ENCODE results near the gene KIR3DL1. TPM values are rescaled to one million over a fixed set of nuclear protein-coding genes. Genes with fewer than 3 reads are reported as not detected.
"Not testable (repeated sequence)": the region's sequence is repeated elsewhere in the genome, so short reads cannot be mapped to it uniquely, and the experiment has no call there.

Gene KIR3DL1
- total RNA-seq, 4 donors from 2014 or later, result 0.14 TPM; not detected in 3

GRCh38 chr19:54817670-54818536 lies 1.6 kb downstream of the KIR3DL1 start:
- no peak for DNase-seq
- Histone ChIP-seq H3K9me3 (no peaks in the 10 kb centered on the region), H3K4me1 (no peaks in the 10 kb centered on the region), H3K36me3 (no peaks in the 10 kb centered on the region), H3K27ac (no peak overlapping the region), H3K27me3 (no peaks in the 10 kb centered on the region), H3K4me3 (no peak overlapping the region)
- intact Hi-C loops (cut with DNase I; ENCODE audit: low total_unique reads), result no loop called here
- TF ChIP-seq, protein P1, sequence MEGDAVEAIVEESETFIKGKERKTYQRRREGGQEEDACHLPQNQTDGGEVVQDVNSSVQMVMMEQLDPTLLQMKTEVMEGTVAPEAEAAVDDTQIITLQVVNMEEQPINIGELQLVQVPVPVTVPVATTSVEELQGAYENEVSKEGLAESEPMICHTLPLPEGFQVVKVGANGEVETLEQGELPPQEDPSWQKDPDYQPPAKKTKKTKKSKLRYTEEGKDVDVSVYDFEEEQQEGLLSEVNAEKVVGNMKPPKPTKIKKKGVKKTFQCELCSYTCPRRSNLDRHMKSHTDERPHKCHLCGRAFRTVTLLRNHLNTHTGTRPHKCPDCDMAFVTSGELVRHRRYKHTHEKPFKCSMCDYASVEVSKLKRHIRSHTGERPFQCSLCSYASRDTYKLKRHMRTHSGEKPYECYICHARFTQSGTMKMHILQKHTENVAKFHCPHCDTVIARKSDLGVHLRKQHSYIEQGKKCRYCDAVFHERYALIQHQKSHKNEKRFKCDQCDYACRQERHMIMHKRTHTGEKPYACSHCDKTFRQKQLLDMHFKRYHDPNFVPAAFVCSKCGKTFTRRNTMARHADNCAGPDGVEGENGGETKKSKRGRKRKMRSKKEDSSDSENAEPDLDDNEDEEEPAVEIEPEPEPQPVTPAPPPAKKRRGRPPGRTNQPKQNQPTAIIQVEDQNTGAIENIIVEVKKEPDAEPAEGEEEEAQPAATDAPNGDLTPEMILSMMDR (IDR thresholded peaks at IDR 0.05), result no peak
- no peak for TF ChIP-seq POLR2A (IDR thresholded peaks at IDR 0.05)

DNA sequence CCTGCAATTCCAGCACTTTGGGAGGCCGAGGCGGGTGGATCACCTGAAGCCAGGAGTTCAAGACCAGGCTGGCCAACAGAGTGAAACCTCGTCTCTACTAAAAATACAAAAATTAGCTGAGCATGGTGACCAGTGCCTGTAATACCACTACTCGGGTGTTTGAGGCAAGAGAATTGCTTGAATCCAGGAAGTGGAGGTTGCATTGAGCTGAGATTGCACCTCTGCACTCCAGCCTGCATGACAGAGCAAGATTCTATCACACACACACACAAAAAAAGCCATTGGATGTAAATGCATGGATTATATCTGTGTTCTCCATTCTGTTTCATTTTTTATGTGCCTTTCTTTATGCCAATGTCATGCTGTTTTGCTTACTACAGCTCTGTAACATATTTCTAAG lies 8.1 kb downstream of the KIR3DL1 start:
- intact Hi-C loops (cut with DNase I; ENCODE audit: low total_unique reads); H3K4me3 ChIP-seq: not testable (repeated sequence)

GRCh38 chr19:54825326-54825725 lies 9.1 kb downstream of the KIR3DL1 start:
- H3K9me3 ChIP-seq; intact Hi-C loops (cut with DNase I; ENCODE audit: low total_unique reads); H3K4me1 ChIP-seq; DNase-seq; H3K4me3 ChIP-seq; H3K36me3 ChIP-seq; H3K27me3 ChIP-seq; H3K27ac ChIP-seq: not testable (repeated sequence)

More for the DNA sequence above, 8.1 kb downstream of the KIR3DL1 start:
- not testable (repeated sequence) for H3K9me3 ChIP-seq, H3K27ac ChIP-seq, H3K27me3 ChIP-seq, H3K4me1 ChIP-seq, DNase-seq, H3K36me3 ChIP-seq

GRCh38 chr19:54828064-54828463 lies 11.8 kb downstream of the KIR3DL1 start:
- H3K27me3 ChIP-seq; H3K36me3 ChIP-seq; intact Hi-C loops (cut with DNase I; ENCODE audit: low total_unique reads); DNase-seq; H3K27ac ChIP-seq; H3K9me3 ChIP-seq; H3K4me3 ChIP-seq; H3K4me1 ChIP-seq: not testable (repeated sequence)

DNA sequence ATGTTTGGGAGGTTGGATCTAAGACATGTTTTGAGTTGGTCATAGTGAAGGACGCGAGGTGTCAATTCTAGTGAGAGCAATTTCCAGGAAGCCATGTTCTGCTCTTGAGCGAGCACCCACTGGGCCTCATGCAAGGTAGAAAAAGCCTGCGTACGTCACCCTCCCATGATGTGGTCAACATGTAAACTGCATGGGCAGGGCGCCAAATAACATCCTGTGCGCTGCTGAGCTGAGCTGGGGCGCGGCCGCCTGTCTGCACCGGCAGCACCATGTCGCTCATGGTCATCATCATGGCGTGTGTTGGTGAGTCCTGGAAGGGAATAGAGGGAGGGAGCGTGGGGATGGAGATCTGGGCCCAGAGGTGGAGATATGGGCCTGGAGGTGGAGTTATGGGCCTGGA lies 16.2 kb downstream of the KIR3DL1 start, which contains the start of gene KIR2DS4:
KIR2DS4 (plus strand) TSS at position 181 of the 400 bp plus-strand sequence.
- H3K4me1 ChIP-seq; H3K9me3 ChIP-seq; H3K36me3 ChIP-seq; H3K27ac ChIP-seq; H3K4me3 ChIP-seq; H3K27me3 ChIP-seq; DNase-seq; intact Hi-C loops (cut with DNase I; ENCODE audit: low total_unique reads): not testable (repeated sequence)

DNA sequence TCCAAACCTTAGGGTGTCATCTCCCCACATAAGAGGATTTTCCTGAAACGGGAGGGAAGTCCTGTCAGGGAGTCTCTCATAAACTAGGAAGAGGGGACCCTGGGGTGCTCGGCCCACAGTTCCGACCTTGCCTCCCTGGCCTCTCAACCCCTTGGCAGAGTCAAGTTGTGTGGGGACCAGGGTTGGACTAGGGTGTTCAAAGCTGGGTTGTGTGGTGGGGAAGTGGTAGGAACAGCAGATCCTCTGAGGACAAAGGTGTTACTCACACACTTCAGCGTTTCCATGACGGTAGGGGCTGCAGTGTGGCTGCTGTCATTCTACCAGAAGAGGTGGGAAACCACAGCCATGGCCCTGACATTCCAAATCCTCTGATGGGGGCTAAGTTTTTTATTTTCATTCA lies 18.9 kb downstream of the KIR3DL1 start:
- DNase-seq; H3K27me3 ChIP-seq; H3K4me1 ChIP-seq; H3K4me3 ChIP-seq; H3K9me3 ChIP-seq; intact Hi-C loops (cut with DNase I; ENCODE audit: low total_unique reads); H3K36me3 ChIP-seq; H3K27ac ChIP-seq: not testable (repeated sequence)

- H3K36me3 ChIP-seq; H3K9me3 ChIP-seq; intact Hi-C loops (cut with DNase I; ENCODE audit: low total_unique reads); DNase-seq; H3K27ac ChIP-seq; H3K4me3 ChIP-seq; H3K4me1 ChIP-seq; H3K27me3 ChIP-seq: not testable (repeated sequence)
These were observed 21.3 kb downstream of the KIR3DL1 start for GRCh38 chr19:54837522-54837921.

GRCh38 chr19:54843171-54843570 lies 26.9 kb downstream of the KIR3DL1 start:
- H3K9me3 ChIP-seq; H3K4me3 ChIP-seq; H3K4me1 ChIP-seq; H3K27ac ChIP-seq; H3K27me3 ChIP-seq; intact Hi-C loops (cut with DNase I; ENCODE audit: low total_unique reads); DNase-seq; H3K36me3 ChIP-seq: not testable (repeated sequence)

- H3K9me3 ChIP-seq; H3K27me3 ChIP-seq; DNase-seq; H3K4me1 ChIP-seq; H3K4me3 ChIP-seq; intact Hi-C loops (cut with DNase I; ENCODE audit: low total_unique reads); H3K27ac ChIP-seq; H3K36me3 ChIP-seq: not testable (repeated sequence)
These were observed 33.9 kb downstream of the KIR3DL1 start, which contains the start of gene KIR3DL2 for GRCh38 chr19:54850061-54850640. TSS of gene KIR3DL2 (plus strand) at chr19:54850443. CDS start at chr19:54850476, 33 bp downstream.

Measured in uterus (tissue), 4 donors.